Right kidney (tissue), 1 donor: Measurements from ENCODE around the gene ZNF598.

Experiments used
- DNase-seq: peaks from one replicate; pipeline ENCODE4 v3.0.0-alpha.2; 2016

ZNF598 gene

GRCh38 chr16:2007081-2007836, 2.4 kb downstream of the ZNF598 start:
- DNase-seq: no peak

GRCh38 chr16:2006317-2006716, 3.3 kb downstream of the ZNF598 start:
- no peak for DNase-seq

DNA sequence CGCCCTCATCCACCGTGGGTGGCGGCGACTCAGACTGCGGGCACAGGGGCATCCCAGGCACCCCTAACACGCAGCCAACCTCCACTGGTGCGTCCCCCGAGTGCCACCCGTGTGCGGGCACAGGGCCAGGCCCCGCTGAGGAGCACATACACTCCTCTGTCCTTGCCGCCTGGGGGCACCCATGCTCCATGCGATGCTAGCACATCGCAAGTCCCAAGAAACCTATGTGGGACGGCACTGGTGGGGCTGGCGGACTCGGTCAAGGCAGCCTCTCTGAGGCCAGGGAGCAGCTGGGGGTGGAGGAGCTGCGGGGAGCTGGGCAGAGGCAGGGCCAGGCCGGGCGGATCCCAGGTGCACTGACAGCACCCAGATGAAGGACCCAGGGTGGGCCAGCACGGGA, 4.0 kb downstream of the ZNF598 start:
- no peak for DNase-seq

GRCh38 chr16:2004795-2005517, 4.7 kb downstream of the ZNF598 start:
- no peak for DNase-seq

DNA sequence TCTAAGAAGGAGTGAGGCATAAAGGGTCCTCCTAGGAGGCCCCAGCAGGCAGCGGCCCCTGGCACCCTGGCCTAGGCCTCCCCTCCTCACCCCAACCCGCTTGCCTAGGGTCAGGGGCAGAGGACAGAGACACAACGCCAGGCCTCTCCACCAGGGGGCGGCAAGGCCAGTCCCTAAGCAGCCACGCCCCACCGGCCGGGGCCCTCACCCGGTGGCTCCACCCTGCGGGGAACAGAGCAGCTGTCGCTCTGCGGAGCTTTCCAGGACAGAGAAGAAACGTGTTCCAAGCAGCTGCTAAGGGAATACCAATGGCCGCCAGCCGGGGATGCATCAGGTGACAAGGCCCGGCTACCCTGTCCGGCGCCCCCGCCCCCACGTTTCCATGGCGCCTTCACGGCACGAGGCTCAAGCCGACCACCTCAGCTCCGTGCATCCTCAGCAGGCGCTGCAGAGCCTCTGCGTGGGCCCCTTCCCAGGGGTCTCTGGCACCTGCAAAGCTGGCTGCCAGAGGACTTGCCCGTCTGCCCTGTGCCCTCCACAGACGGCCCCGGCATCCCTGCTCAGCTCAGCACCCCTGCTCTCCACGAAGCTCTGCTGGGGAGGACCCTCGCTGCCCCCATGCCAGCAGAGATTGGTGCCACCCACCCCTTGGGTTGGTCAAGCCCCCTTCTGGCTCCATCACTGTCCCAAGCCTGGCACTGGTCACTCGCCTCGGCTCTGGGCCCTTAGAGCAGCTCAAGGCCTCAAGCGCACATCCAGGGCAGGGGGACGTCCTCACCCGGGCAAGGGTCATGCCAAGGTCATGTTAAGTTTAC, 5.6 kb downstream of the ZNF598 start:
- peak; percentile 70 for DNase-seq

DNA sequence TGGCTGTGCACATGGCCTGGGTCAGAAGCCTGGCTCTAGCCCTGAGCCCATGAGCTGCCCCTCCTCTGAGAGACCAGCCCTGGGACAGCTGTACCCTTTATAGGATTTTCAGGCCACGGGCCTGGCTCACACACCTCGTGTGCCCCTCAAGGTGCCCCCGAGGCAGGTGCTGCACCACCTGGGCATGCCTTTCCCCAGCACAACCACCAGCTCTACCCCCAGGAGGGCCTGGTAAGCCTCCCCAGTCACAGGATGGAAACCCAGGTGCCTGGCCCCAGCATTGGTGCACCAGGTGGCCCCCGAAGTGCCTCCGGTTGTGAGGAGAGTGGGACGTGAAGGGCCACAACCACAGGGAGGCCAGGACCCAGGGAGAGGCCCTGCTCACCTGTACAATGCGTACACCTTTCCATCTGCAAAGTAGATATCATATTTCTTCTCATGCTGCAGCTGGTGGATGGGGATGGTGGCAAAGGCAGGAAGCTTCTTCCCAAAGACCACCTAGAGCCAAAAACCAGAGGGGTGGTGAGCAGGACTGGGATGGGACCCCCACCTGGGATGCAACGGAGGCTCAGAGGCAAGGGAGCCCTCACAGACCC, 6.3 kb downstream of the ZNF598 start:
- no peak for DNase-seq

- no peak for DNase-seq
Observed at GRCh38 chr16:2002406-2003230, 7.0 kb downstream of the ZNF598 start.

- no peak for DNase-seq
Observed at GRCh38 chr16:2001456-2002355, 7.9 kb downstream of the ZNF598 start.

- no peak for DNase-seq
Observed at GRCh38 chr16:2001035-2001434, 8.6 kb downstream of the ZNF598 start.

DNA sequence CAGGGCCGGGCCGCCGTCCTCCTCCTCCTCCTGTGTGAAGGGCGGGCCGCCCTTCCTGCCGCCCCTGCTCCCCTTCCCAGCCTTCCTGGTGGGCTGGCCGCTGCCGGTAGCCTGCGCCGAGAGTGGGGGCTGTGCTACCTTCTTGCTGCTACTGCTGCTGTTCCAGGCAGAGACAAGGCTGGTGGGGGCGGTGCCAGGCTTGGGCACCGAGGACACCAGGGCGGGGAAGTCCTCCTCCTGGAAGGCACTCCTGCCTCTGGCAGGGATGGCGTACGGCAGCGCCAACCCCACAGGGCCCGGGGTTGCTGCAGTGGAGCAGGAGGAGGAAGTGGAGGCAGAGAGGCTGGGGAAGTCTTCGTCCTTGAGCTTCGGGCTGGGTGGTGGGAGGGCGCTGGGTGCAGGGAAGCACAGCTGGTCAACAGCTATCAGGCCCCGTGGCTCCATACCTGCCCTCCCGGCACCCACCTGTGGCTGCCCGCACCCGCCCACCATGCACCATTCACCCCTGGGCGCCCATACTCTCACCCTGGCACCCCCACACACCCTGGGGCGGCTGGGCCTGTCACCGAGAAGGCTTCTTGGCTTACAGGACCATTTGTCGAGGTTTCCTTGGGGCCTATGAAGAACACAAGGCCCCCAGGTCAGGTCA, 9.6 kb downstream of the ZNF598 start:
- no peak for DNase-seq

GRCh38 chr16:1998852-1999801, 10.5 kb downstream of the ZNF598 start:
- no peak for DNase-seq

DNA sequence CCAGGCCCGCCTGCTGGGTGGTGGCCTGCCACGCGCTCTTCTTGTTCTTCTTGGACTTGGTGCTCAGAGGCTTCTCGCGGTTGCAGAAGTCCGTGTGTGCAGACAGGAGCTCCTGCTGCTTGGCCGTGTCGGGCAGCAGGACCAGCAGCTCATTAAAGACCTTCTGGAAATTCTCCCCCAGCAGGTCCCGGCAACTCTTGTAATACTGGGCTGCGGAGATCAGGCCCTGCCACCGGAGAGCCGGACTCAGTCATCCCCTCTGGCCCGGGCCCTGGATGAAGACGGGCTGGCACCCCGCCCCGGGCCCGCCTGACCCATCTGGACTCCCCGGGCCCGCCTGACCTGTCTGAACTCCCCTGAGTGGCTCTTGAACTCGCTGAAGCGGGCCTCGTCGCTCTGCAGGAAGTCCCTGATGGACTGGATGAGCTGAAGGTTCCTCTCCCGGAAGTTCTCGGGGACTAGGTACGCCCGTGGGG, 11.2 kb downstream of the ZNF598 start:
- DNase-seq: no peak

DNA sequence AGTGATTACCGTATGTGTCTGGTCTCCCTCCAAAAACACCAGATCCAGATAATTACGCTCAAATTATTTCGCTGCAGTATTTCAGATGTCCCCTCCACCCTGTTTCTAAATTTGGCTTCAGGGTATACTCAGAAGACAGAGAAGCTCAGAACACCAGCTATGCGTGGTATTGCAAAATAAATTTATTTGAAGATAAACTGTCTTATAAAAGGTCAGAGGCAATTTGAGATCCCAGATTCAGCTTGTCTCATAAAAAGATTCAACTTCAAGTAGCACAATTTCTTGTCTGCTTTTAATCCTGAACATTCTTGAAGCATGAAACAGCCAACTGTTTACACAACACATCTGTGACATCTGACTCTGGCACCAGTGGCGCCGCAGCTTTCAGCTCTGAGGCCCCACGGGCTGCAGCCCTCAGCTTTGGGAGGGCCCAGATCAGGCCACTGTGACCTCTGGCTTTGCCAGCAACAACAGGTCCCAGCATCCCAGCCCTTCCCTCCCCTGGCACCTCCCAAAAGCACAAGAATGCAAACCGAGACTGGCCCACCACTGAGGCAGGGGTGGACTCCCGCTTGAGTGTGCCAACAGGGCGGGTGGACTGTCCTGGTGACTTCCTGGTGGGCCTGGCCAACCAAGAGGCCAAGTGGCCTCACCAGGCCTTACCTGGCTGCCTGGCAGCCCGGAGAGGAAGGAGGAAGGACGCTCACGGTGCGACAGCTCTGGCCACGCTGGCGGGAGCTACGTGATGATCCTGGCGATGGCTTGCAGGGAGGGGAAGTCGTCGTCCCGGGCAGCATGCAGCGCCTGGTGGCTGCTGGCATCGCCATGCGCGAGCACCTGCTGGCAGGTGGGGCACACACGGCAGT, 11.9 kb downstream of the ZNF598 start:
- no peak for DNase-seq

GRCh38 chr16:1993731-1994131, 15.9 kb downstream of the ZNF598 start:
- peak; percentile 25 for DNase-seq

DNA sequence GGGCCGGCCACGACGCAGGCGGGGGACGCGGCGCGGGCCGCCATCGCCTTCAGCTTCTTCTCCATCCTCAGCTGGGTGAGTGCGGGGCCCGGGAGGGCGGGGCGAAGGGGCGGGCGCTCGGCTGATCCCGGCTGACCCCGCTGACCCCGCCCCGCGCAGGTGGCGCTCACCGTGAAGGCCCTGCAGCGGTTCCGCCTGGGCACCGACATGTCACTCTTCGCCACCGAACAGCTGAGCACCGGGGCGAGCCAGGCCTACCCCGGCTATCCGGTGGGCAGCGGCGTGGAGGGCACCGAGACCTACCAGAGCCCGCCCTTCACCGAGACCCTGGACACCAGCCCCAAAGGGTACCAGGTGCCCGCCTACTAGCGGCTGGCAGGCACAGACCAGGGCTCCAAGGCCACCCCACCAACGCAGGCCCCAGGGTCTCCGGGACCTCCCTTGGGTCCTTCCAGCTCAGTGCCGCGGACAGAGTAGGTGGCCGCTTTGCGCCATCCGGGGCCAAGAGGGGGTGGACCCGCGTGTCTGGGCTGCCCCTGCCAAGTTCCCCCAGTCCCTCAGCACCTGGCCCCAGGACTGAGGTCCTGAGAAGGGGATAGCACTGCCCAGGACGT, 16.8 kb downstream of the ZNF598 start:
- peak; percentile 35 for DNase-seq

DNA sequence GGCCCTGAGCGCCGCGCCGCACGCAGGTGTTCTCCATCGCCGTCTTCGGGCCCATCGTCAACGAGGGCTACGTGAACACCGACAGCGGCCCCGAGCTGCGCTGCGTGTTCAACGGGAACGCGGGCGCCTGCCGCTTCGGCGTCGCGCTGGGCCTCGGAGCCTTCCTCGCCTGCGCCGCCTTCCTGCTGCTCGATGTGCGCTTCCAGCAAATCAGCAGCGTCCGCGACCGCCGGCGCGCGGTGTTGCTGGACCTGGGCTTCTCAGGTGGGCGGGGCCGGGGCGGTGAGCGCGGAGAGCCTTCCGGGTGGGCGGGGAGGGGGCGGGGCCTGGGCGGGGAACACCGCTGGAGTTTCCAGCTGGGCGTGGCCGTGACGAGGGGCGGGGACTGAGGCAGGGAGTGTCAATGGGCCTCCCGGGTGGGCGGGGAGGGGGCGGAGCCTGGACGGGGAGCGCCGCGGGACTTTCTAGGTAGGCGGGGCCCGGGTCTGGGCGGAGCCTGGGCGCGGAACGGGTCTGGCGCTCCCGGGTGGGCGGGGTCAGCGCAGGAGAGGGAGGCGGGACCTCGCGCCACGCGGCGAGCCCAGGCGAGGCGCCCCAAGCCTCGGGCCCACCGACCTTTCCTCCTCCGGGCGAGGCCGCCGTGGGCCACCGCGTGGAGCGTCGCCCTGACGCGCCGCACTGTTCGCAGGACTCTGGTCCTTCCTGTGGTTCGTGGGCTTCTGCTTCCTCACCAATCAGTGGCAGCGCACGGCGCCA, 17.5 kb downstream of the ZNF598 start:
- DNase-seq: peak; percentile 78

GRCh38 chr16:1991588-1991947, 18.1 kb downstream of the ZNF598 start:
- DNase-seq: no peak
